A549 (cell line): ENCODE results near the gene ILDR2. TPM values are rescaled to one million over a fixed set of nuclear protein-coding genes. Genes with fewer than 3 reads are reported as not detected.

Source experiments
- ATAC-seq, 2 experiments: fragments of 200-7000 bp in 1 of 2; fragments of >200 bp in 1 of 2; cut with Nextera tagmentation in 1 of 2; cut with Tn5 transposase in 1 of 2; 3 replicates each; pipeline versions ENCODE4 v1.8.0 to v1.9.1; 2018 to 2020; ENCODE audit warnings: mild to moderate bottlenecking in 1 of 2, moderate library complexity in 1 of 2
- CTCF ChIA-PET: fragments of 300-600 bp; sonication (Branson Sonifier 250); formaldehyde crosslinking; extraction: SDS; loops from one replicate; lab custom pipeline; 2021; ENCODE audit warnings: antibody characterized with exemption, inconsistent platforms; lab: Yijun Ruan, JAX
- POLR2A ChIA-PET: fragments of 350-600 bp; formaldehyde crosslinking; extraction: SDS; loops from one replicate; lab custom pipeline; 2021; ENCODE audit warnings: antibody characterized with exemption, inconsistent platforms; lab: Yijun Ruan, JAX
- DNase-seq, 2 experiments: peaks; one replicate each; pipeline versions ENCODE4 v3.0.0 to v3.0.0-alpha.2; 2011 to 2016; ENCODE audit warnings: low read depth in 1 of 2, low spot score in 1 of 2
- FAIRE-seq: peaks from 2 replicates; lab custom pipeline; 2011; peaks lifted over from hg19 to GRCh38; lab: Jason Lieb, UNC
- H3K27ac ChIP-seq, 2 experiments: fragments of >200 bp; sonication (Bioruptor Twin); formaldehyde crosslinking; 3 replicates each; pipeline ENCODE4 v1.5.1; 2016 to 2017
- H3K4me1 ChIP-seq: fragments of >200 bp; sonication (Bioruptor Twin); formaldehyde crosslinking; 3 replicates; pipeline ENCODE4 v1.6.1; 2016
- H3K4me2 ChIP-seq: fragments of >200 bp; sonication (Bioruptor Twin); formaldehyde crosslinking; 3 replicates; pipeline ENCODE4 v1.6.1; 2016
- H3K4me3 ChIP-seq: fragments of >200 bp; sonication (Bioruptor Twin); formaldehyde crosslinking; 3 replicates; pipeline ENCODE4 v1.5.1; 2016
- H3K9me3 ChIP-seq: fragments of >200 bp; sonication (Bioruptor Twin); formaldehyde crosslinking; 3 replicates; pipeline ENCODE4 v1.6.1; 2016
- BCL3 ChIP-seq: fragments of >200 bp; sonication (Bioruptor Twin); formaldehyde crosslinking; IDR thresholded peaks from 3 replicates; pipeline ENCODE4 v1.6.1; 2016
- BHLHE40 ChIP-seq: IDR thresholded peaks from 2 replicates; pipeline ENCODE4 v1.6.1; 2012; ENCODE audit warnings: low read depth, low read length, inconsistent platforms
- CBX2 ChIP-seq: fragments of 200-600 bp; sonication (generic); IDR thresholded peaks from 2 replicates; pipeline ENCODE4 v1.6.1; 2016; ENCODE audit warnings: low read depth, mild to moderate bottlenecking, borderline replicate concordance
- CEBPB ChIP-seq, 2 experiments: fragments of >200 bp in 1 of 2; sonication (Bioruptor Twin) in 1 of 2; formaldehyde crosslinking in 1 of 2; IDR thresholded peaks; 2 replicates each; pipeline ENCODE4 v1.6.1; 2012 to 2016
- FOSB ChIP-seq: fragments of 250-450 bp; sonication (Bioruptor Pico); IDR thresholded peaks from 2 replicates; pipeline ENCODE4 v1.5.0; 2020; ENCODE audit warnings: mild to moderate bottlenecking, moderate library complexity
- HDAC2 ChIP-seq: fragments of 200-600 bp; sonication (generic); IDR thresholded peaks from 2 replicates; pipeline ENCODE4 v1.6.1; 2016
- HEYL ChIP-seq: fragments of 250-450 bp; sonication (Bioruptor Pico); IDR thresholded peaks from 2 replicates; pipeline ENCODE4 v1.8.0; 2021; ENCODE audit warnings: mild to moderate bottlenecking, moderate library complexity
- HOXB5 ChIP-seq: fragments of 250-450 bp; sonication (Bioruptor Pico); IDR thresholded peaks from 2 replicates; pipeline ENCODE4 v1.5.0; 2020; ENCODE audit warnings: mild to moderate bottlenecking, moderate library complexity
- KDM1A ChIP-seq: fragments of 200-600 bp; sonication (generic); IDR thresholded peaks from 2 replicates; pipeline ENCODE4 v1.6.1; 2016; ENCODE audit warnings: low read depth, mild to moderate bottlenecking
- NFE2L2 ChIP-seq: fragments of 150-350 bp; conservative IDR thresholded peaks from 2 replicates; pipeline ENCODE4 v1.6.1; 2014; ENCODE audit warnings: low read length
- REST ChIP-seq: fragments of 200-600 bp; sonication (generic); IDR thresholded peaks from 2 replicates; pipeline ENCODE4 v1.6.1; 2016; ENCODE audit warnings: antibody characterized with exemption, mild to moderate bottlenecking, moderate library complexity
- TP53 ChIP-seq: fragments of 250-450 bp; sonication (Bioruptor Pico); IDR thresholded peaks from 2 replicates; pipeline ENCODE4 v1.5.0; 2021; ENCODE audit warnings: mild to moderate bottlenecking, moderate library complexity
- ZNF302 ChIP-seq: fragments of 250-450 bp; sonication (Bioruptor Pico); IDR thresholded peaks from 2 replicates; pipeline ENCODE4 v1.9.0; 2021; ENCODE audit warnings: inconsistent platforms, mild to moderate bottlenecking, moderate library complexity
- WGBS: methylation state at CpG from one replicate; pipeline ENCODE4 v1.1.6; 2017; ENCODE audit errors: missing lambda C conversion rate; 5-methylcytosine and 5-hydroxymethylcytosine counted together
- polyA plus RNA-seq, 4 experiments: library from polyadenylated mRNA; depleted of rRNA in 3 of 4; stranded (reverse); fragments of >200 nt; fragmentation: RNase III in 1 of 4; extraction: RNeasy Plus Mini Kit Qiagen cat#74134 plus additional on column Dnase treatment in 1 of 4; gene quantifications; 2 replicates in 3 of 4; 3 replicates in 1 of 4; pipeline ENCODE4 v1.2.3, GENCODE V29; 2011 to 2017
- TF ChIP-seq, protein P1 (sequence below): fragments of 250-450 bp; sonication (Bioruptor Pico); IDR thresholded peaks from 2 replicates; pipeline ENCODE4 v1.5.0; 2021; ENCODE audit warnings: mild to moderate bottlenecking, moderate library complexity, borderline replicate concordance
- TF ChIP-seq, protein P2 (sequence below): IDR thresholded peaks from 2 replicates; pipeline ENCODE4 v1.6.1; 2012
- TF ChIP-seq, protein P3 (sequence below): fragments of 450-650 bp; IDR thresholded peaks from 2 replicates; pipeline ENCODE4 v1.6.1; 2014; ENCODE audit warnings: antibody characterized with exemption

ILDR2 gene
- polyA plus RNA-seq, 2 of the 4 experiments (the other 2 are of a cell fraction) = 0.04 TPM; not detected in 1

DNA sequence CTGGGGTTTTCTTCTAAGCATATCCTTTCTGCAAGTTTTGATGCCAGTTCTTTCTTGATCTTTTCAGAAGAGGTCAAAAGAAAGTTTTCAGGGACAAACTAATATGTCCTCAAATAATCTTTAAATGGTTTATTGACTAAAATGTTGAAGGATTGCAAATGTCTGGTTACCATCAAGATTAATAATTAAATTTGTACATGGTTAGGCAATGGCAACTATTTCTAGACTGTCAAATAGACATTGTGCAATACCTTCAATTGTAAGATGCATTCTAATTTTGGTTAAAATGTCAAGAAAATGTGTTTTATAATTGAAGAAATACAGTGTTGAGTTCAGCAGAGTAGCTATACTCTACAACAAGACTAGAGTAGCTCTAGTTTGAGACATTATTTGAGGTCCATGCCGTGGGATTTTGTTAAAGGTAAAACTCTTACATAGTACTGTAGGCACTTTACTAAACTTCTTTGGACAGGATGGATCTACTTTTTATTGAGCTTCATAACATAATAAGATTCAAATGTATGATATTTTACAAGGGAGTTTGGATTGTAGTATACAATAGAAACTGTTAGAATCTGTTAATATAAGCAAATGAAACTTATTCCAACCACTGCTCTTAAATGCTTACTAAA, 36.3 kb upstream of the ILDR2 start (continued):
- TF ChIP-seq, protein P1, sequence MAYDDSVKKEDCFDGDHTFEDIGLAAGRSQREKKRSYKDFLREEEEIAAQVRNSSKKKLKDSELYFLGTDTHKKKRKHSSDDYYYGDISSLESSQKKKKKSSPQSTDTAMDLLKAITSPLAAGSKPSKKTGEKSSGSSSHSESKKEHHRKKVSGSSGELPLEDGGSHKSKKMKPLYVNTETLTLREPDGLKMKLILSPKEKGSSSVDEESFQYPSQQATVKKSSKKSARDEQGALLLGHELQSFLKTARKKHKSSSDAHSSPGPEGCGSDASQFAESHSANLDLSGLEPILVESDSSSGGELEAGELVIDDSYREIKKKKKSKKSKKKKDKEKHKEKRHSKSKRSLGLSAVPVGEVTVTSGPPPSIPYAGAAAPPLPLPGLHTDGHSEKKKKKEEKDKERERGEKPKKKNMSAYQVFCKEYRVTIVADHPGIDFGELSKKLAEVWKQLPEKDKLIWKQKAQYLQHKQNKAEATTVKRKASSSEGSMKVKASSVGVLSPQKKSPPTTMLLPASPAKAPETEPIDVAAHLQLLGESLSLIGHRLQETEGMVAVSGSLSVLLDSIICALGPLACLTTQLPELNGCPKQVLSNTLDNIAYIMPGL (CRISPR knock-in tag) = no peak
- TF ChIP-seq BCL3 = no peak
- TF ChIP-seq, protein P2, sequence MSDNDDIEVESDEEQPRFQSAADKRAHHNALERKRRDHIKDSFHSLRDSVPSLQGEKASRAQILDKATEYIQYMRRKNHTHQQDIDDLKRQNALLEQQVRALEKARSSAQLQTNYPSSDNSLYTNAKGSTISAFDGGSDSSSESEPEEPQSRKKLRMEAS = no peak

DNA sequence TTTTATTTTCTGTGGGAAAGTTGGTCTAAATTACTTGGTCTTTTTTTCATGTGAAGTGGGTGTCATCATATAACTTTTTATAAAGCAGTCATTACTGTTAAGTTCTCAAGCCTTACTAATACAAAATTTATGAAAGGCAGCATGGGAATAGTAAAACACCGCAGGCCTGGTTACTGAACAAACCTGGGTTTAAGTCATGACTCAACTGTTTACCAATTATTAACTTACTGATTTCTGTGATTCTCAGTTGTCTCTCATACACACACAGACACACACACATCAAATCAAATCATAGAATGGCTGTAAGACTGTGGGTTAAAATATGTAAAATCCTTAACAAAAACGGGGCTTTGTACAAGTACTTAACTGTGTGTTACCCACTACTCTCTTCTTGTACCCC, 28.4 kb upstream of the ILDR2 start:
- H3K9me3 ChIP-seq = peaks cover 5% of the 10 kb centered on the region; the same call in 1 of the 3 replicates
- no peak overlapping the region for H3K4me2 ChIP-seq
- TF ChIP-seq HDAC2 (no peak), KDM1A (no peak), TP53 (CRISPR knock-in tag) (no peak)
- no peaks in the 10 kb centered on the region for H3K4me1 ChIP-seq
- H3K27ac ChIP-seq = no peak overlapping the region
- ATAC-seq = no peak
- 11% methylated on average over 2 of the region's 2 CpGs for WGBS
- H3K4me3 ChIP-seq = no peak overlapping the region
- no peak for DNase-seq
- no peak for FAIRE-seq
- CTCF ChIA-PET = no interaction called here
- POLR2A ChIA-PET = no interaction called here

DNA sequence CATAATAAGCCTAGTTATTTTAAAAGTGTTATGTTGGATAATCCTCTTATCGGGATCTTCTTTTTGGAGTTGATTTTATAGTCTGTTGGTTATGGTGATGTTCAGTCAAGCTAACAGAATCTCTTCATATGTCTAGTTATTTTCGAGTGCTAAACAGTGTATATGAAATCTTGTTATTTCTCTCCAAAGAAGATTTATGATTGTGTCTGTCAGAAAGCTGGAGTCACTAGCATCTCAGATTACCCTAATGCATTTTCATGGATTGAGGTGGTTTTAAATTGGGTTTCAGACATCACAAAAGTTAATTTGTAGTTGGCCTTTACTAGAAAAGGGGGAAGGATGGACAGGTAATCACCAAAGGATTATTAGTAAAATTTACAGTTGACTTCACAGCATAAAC, 27.0 kb upstream of the ILDR2 start:
- DNase-seq = no peak
- no peak for FAIRE-seq
- Histone ChIP-seq H3K4me3 (no peak overlapping the region), H3K4me1 (no peaks in the 10 kb centered on the region), H3K9me3 (peaks cover 5% of the 10 kb centered on the region; the same call in 1 of the 3 replicates), H3K27ac (no peak overlapping the region), H3K4me2 (no peak overlapping the region)
- POLR2A ChIA-PET = no interaction called here
- TF ChIP-seq, protein P3, sequence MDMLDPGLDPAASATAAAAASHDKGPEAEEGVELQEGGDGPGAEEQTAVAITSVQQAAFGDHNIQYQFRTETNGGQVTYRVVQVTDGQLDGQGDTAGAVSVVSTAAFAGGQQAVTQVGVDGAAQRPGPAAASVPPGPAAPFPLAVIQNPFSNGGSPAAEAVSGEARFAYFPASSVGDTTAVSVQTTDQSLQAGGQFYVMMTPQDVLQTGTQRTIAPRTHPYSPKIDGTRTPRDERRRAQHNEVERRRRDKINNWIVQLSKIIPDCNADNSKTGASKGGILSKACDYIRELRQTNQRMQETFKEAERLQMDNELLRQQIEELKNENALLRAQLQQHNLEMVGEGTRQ = no peak
- TF ChIP-seq NFE2L2 (no peak), HEYL (CRISPR knock-in tag) (no peak)
- no peak for ATAC-seq
- 42% methylated on average over 2 of the region's 2 CpGs for WGBS
- CTCF ChIA-PET = no interaction called here

GRCh38 chr1:167000546-167000945, 25.2 kb upstream of the ILDR2 start:
- DNase-seq = no peak
- Histone ChIP-seq H3K4me2 (no peak overlapping the region), H3K27ac (no peak overlapping the region), H3K9me3 (peaks cover 5% of the 10 kb centered on the region; the same call in 1 of the 3 replicates), H3K4me1 (no peaks in the 10 kb centered on the region), H3K4me3 (no peak overlapping the region)
- no peak for FAIRE-seq
- CTCF ChIA-PET = no interaction called here
- POLR2A ChIA-PET = no interaction called here
- TF ChIP-seq BHLHE40 (no peak), CBX2 (no peak), HDAC2 (no peak), CEBPB (IDR thresholded peaks at IDR 0.05) (no peak), ZNF302 (CRISPR knock-in tag) (no peak), FOSB (CRISPR knock-in tag) (no peak), REST (no peak), HOXB5 (CRISPR knock-in tag) (no peak)
- no peak for ATAC-seq
- 59% methylated on average over 1 of the region's 1 CpG for WGBS
